ENCODE data around the gene PDE6C.

PDE6C gene

DNA sequence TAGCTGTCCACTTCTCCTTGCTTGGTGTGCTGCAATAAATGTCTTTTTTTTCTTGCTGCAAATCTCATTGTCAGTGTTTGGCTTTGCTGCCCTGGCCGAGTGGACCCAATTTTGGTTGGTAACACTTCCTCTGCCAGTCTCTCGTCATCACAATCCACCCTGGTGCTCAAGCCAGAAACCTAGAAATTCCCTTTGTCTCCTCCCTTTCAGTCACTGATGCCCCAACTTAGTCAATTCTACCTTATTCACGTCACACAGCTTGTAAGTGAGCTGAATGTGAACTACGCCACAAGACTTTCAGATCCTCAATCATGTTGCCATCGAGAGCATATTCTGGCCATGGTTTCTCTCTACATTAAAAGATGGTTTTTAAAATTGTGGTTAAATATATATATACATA, 103.0 kb downstream of the PDE6C start:
- no peak overlapping the region for H3K4me3 ChIP-seq (ENCODE audit: low read depth, low read length)
- TF ChIP-seq, protein P1, sequence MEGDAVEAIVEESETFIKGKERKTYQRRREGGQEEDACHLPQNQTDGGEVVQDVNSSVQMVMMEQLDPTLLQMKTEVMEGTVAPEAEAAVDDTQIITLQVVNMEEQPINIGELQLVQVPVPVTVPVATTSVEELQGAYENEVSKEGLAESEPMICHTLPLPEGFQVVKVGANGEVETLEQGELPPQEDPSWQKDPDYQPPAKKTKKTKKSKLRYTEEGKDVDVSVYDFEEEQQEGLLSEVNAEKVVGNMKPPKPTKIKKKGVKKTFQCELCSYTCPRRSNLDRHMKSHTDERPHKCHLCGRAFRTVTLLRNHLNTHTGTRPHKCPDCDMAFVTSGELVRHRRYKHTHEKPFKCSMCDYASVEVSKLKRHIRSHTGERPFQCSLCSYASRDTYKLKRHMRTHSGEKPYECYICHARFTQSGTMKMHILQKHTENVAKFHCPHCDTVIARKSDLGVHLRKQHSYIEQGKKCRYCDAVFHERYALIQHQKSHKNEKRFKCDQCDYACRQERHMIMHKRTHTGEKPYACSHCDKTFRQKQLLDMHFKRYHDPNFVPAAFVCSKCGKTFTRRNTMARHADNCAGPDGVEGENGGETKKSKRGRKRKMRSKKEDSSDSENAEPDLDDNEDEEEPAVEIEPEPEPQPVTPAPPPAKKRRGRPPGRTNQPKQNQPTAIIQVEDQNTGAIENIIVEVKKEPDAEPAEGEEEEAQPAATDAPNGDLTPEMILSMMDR (IDR thresholded peaks at IDR 0.05; ENCODE audit: control insufficient read depth, extremely low read depth, insufficient read depth): no peak
- no peak for DNase-seq (ENCODE audit: low read depth)
